Stimulated activated naive CD8-positive, alpha-beta T cell treated with anti-CD3 and anti-CD28 coated beads, Interleukin-15, Interleukin-2, amounts not matched to agents 100 ng/mL and 50 ng/mL, for 24 hours (primary cell): ENCODE data around the gene TRRAP.
"Not testable (repeated sequence)": the region's sequence is repeated elsewhere in the genome, so short reads cannot be mapped to it uniquely, and the experiment has no call there.

ENCODE experiments used
- H3K27ac Mint-ChIP-seq: one replicate; pipeline ENCODE4 v1.8.0; 2021; ENCODE audit warnings: mild to moderate bottlenecking, mixed read lengths
- H3K27me3 Mint-ChIP-seq: one replicate; pipeline ENCODE4 v1.8.0; 2021; ENCODE audit warnings: mixed read lengths
- H3K36me3 Mint-ChIP-seq: one replicate; pipeline ENCODE4 v1.8.0; 2021; ENCODE audit warnings: low read depth, mixed read lengths
- H3K4me1 Mint-ChIP-seq: one replicate; pipeline ENCODE4 v1.8.0; 2021; ENCODE audit warnings: low read depth, mixed read lengths
- H3K4me3 Mint-ChIP-seq: one replicate; pipeline ENCODE4 v1.8.0; 2021; ENCODE audit warnings: mild to moderate bottlenecking, mixed read lengths
- H3K9me3 Mint-ChIP-seq: one replicate; pipeline ENCODE4 v1.8.0; 2021; ENCODE audit warnings: mixed read lengths

TRRAP gene

GRCh38 chr7:98860071-98860470, 18.3 kb upstream of the TRRAP start:
- no peak overlapping the region for H3K27ac Mint-ChIP-seq
- H3K4me3 Mint-ChIP-seq: no peak overlapping the region
- H3K36me3 Mint-ChIP-seq: no peaks in the 10 kb centered on the region
- H3K27me3 Mint-ChIP-seq: peaks cover 4% of the 10 kb centered on the region
- no peaks in the 10 kb centered on the region for H3K4me1 Mint-ChIP-seq
- no peaks in the 10 kb centered on the region for H3K9me3 Mint-ChIP-seq

- Mint-ChIP-seq H3K27ac (no peak overlapping the region), H3K4me1 (no peaks in the 10 kb centered on the region), H3K4me3 (no peak overlapping the region), H3K27me3 (peaks cover 6% of the 10 kb centered on the region), H3K36me3 (no peaks in the 10 kb centered on the region), H3K9me3 (no peaks in the 10 kb centered on the region)
Measured at GRCh38 chr7:98862203-98862602, 16.1 kb upstream of the TRRAP start.

GRCh38 chr7:98862716-98863420, 15.5 kb upstream of the TRRAP start:
- Mint-ChIP-seq H3K36me3 (no peaks in the 10 kb centered on the region), H3K4me3 (no peak overlapping the region), H3K4me1 (no peaks in the 10 kb centered on the region), H3K9me3 (no peaks in the 10 kb centered on the region), H3K27ac (no peak overlapping the region), H3K27me3 (peaks cover 6% of the 10 kb centered on the region)

GRCh38 chr7:98863601-98864000, 14.7 kb upstream of the TRRAP start:
- no peaks in the 10 kb centered on the region for H3K36me3 Mint-ChIP-seq
- no peaks in the 10 kb centered on the region for H3K9me3 Mint-ChIP-seq
- H3K27me3 Mint-ChIP-seq: peaks cover 3% of the 10 kb centered on the region
- no peak overlapping the region for H3K4me3 Mint-ChIP-seq
- no peaks in the 10 kb centered on the region for H3K4me1 Mint-ChIP-seq
- H3K27ac Mint-ChIP-seq: no peak overlapping the region

- no peaks in the 10 kb centered on the region for H3K9me3 Mint-ChIP-seq
- peaks cover 9% of the 10 kb centered on the region for H3K27me3 Mint-ChIP-seq
- H3K36me3 Mint-ChIP-seq: no peaks in the 10 kb centered on the region
- no peak overlapping the region for H3K27ac Mint-ChIP-seq
- H3K4me1 Mint-ChIP-seq: no peaks in the 10 kb centered on the region
- no peak overlapping the region for H3K4me3 Mint-ChIP-seq
Measured at GRCh38 chr7:98864731-98865453, 13.4 kb upstream of the TRRAP start.

- H3K4me3 Mint-ChIP-seq: no peak overlapping the region
- H3K4me1 Mint-ChIP-seq: no peaks in the 10 kb centered on the region
- H3K27me3 Mint-ChIP-seq: peaks cover 9% of the 10 kb centered on the region
- H3K9me3 Mint-ChIP-seq: no peaks in the 10 kb centered on the region
- H3K36me3 Mint-ChIP-seq: no peaks in the 10 kb centered on the region
- H3K27ac Mint-ChIP-seq: no peak overlapping the region
Measured at GRCh38 chr7:98866351-98866750, 12.0 kb upstream of the TRRAP start.

- H3K4me3 Mint-ChIP-seq: no peak overlapping the region
- H3K36me3 Mint-ChIP-seq: no peaks in the 10 kb centered on the region
- H3K27me3 Mint-ChIP-seq: peaks cover 9% of the 10 kb centered on the region
- H3K27ac Mint-ChIP-seq: no peak overlapping the region
- H3K4me1 Mint-ChIP-seq: no peaks in the 10 kb centered on the region
- H3K9me3 Mint-ChIP-seq: no peaks in the 10 kb centered on the region
Measured at GRCh38 chr7:98866765-98867164, 11.6 kb upstream of the TRRAP start.

- H3K4me1 Mint-ChIP-seq: no peaks in the 10 kb centered on the region
- peaks cover 9% of the 10 kb centered on the region for H3K27me3 Mint-ChIP-seq
- no peaks in the 10 kb centered on the region for H3K36me3 Mint-ChIP-seq
- no peak overlapping the region for H3K4me3 Mint-ChIP-seq
- no peaks in the 10 kb centered on the region for H3K9me3 Mint-ChIP-seq
- no peak overlapping the region for H3K27ac Mint-ChIP-seq
Measured at GRCh38 chr7:98868450-98868849, 9.9 kb upstream of the TRRAP start.

- H3K36me3 Mint-ChIP-seq: no peaks in the 10 kb centered on the region
- H3K4me3 Mint-ChIP-seq: peak overlapping the region; percentile 7
- no peaks in the 10 kb centered on the region for H3K4me1 Mint-ChIP-seq
- peaks cover 9% of the 10 kb centered on the region for H3K27me3 Mint-ChIP-seq
- H3K9me3 Mint-ChIP-seq: no peaks in the 10 kb centered on the region
- H3K27ac Mint-ChIP-seq: no peak overlapping the region
Measured at GRCh38 chr7:98869027-98869596, 9.2 kb upstream of the TRRAP start.

GRCh38 chr7:98869597-98870120, 8.7 kb upstream of the TRRAP start, which contains the start of gene TMEM130:
Gene TMEM130 (minus strand): TSS chr7:98870014. CDS start chr7:98869861, 153 bp downstream.
- no peaks in the 10 kb centered on the region for H3K36me3 Mint-ChIP-seq
- no peaks in the 10 kb centered on the region for H3K9me3 Mint-ChIP-seq
- no peaks in the 10 kb centered on the region for H3K4me1 Mint-ChIP-seq
- peak within 1 kb of the TSS; percentile 72 for H3K4me3 Mint-ChIP-seq
- H3K27ac Mint-ChIP-seq: no peak within 1 kb of the TSS
- H3K27me3 Mint-ChIP-seq: peaks cover 9% of the 10 kb centered on the region

- Mint-ChIP-seq H3K9me3 (no peaks in the 10 kb centered on the region), H3K4me1 (no peaks in the 10 kb centered on the region), H3K27ac (no peak overlapping the region), H3K36me3 (no peaks in the 10 kb centered on the region), H3K4me3 (peak overlapping the region; percentile 72), H3K27me3 (peaks cover 9% of the 10 kb centered on the region)
Measured at GRCh38 chr7:98870121-98870651, 8.1 kb upstream of the TRRAP start.

GRCh38 chr7:98870807-98871491, 7.4 kb upstream of the TRRAP start:
- Mint-ChIP-seq H3K27ac (no peak overlapping the region), H3K9me3 (no peaks in the 10 kb centered on the region), H3K4me1 (no peaks in the 10 kb centered on the region), H3K27me3 (peaks cover 14% of the 10 kb centered on the region), H3K36me3 (no peaks in the 10 kb centered on the region), H3K4me3 (peak overlapping the region; percentile 72)

GRCh38 chr7:98872328-98872924, 5.9 kb upstream of the TRRAP start:
- Mint-ChIP-seq H3K4me3 (no peak overlapping the region), H3K36me3 (no peaks in the 10 kb centered on the region)

GRCh38 chr7:98873610-98874009, 4.7 kb upstream of the TRRAP start:
- not testable (repeated sequence) for H3K36me3 Mint-ChIP-seq, H3K9me3 Mint-ChIP-seq, H3K27ac Mint-ChIP-seq, H3K4me3 Mint-ChIP-seq, H3K4me1 Mint-ChIP-seq
- H3K27me3 Mint-ChIP-seq: peaks cover 11% of the 10 kb centered on the region

More at GRCh38 chr7:98872328-98872924, 5.9 kb upstream of the TRRAP start:
- Mint-ChIP-seq H3K9me3 (no peaks in the 10 kb centered on the region), H3K27ac (no peak overlapping the region), H3K27me3 (peaks cover 11% of the 10 kb centered on the region), H3K4me1 (no peaks in the 10 kb centered on the region)
